Ishikawa (cell line): Measurements from ENCODE around the gene ATL3.

Experiments
- CEBPB ChIP-seq: IDR thresholded peaks from 2 replicates; pipeline ENCODE4 v1.6.1; 2012
- CREB1 ChIP-seq: IDR thresholded peaks from 2 replicates; pipeline ENCODE4 v1.6.1; 2012; ENCODE audit warnings: low read depth
- EGR1 ChIP-seq: IDR thresholded peaks from 2 replicates; pipeline ENCODE4 v1.6.1; 2012
- EP300 ChIP-seq: IDR thresholded peaks from 2 replicates; pipeline ENCODE4 v1.6.1; 2012; ENCODE audit warnings: borderline replicate concordance
- FOXM1 ChIP-seq: IDR thresholded peaks from 2 replicates; pipeline ENCODE4 v1.6.1; 2012; ENCODE audit warnings: low read depth, borderline replicate concordance
- MAX ChIP-seq: IDR thresholded peaks from 2 replicates; pipeline ENCODE4 v1.6.1; 2012
- NFIC ChIP-seq: IDR thresholded peaks from 2 replicates; pipeline ENCODE4 v1.6.1; 2012
- RAD21 ChIP-seq: IDR thresholded peaks from 2 replicates; pipeline ENCODE4 v1.6.1; 2012; ENCODE audit warnings: low read depth
- REST ChIP-seq: IDR thresholded peaks from 2 replicates; pipeline ENCODE4 v1.6.1; 2012; ENCODE audit warnings: low read depth, mild to moderate bottlenecking
- TAF1 ChIP-seq: IDR thresholded peaks from 2 replicates; pipeline ENCODE4 v1.6.1; 2012; ENCODE audit warnings: low read depth, mild to moderate bottlenecking
- TCF12 ChIP-seq: IDR thresholded peaks from 2 replicates; pipeline ENCODE4 v1.6.1; 2012; ENCODE audit warnings: low read depth
- TEAD4 ChIP-seq: IDR thresholded peaks from 2 replicates; pipeline ENCODE4 v1.6.1; 2012
- USF1 ChIP-seq: IDR thresholded peaks from 2 replicates; pipeline ENCODE4 v1.6.1; 2012
- YY1 ChIP-seq: IDR thresholded peaks from 2 replicates; pipeline ENCODE4 v1.6.1; 2012; ENCODE audit warnings: low read depth
- ZBTB7A ChIP-seq: IDR thresholded peaks from 2 replicates; pipeline ENCODE4 v1.6.1; 2012; ENCODE audit warnings: low read depth

The ATL3 gene

GRCh38 chr11:63671322-63672155, at the start of gene ATL3:
ATL3 (minus strand) TSS chr11:63671376; CDS start chr11:63671335, 41 bp downstream.
- TF ChIP-seq YY1: peak; percentile 49
- no peak for TF ChIP-seq EGR1
- peak; percentile 66 for TF ChIP-seq TEAD4
- no peak for TF ChIP-seq FOXM1
- TF ChIP-seq RAD21: no peak
- TF ChIP-seq NFIC: peak; percentile 60; the same call in 1 of the 2 replicates
- TF ChIP-seq EP300: no peak; the same call in 1 of the 2 replicates
- peak; percentile 100 for TF ChIP-seq MAX
- no peak for TF ChIP-seq REST
- TF ChIP-seq TCF12: peak; percentile 86
- no peak for TF ChIP-seq TAF1
- TF ChIP-seq USF1: peak; percentile 59
- no peak for TF ChIP-seq ZBTB7A
- TF ChIP-seq CEBPB: no peak
- no peak for TF ChIP-seq CREB1

- TF ChIP-seq TAF1 (no peak), ZBTB7A (no peak), YY1 (no peak), CEBPB (no peak), TEAD4 (no peak)
Measured at GRCh38 chr11:63720611-63721010, 49.4 kb upstream of the ATL3 start.

GRCh38 chr11:63719987-63720386, 48.8 kb upstream of the ATL3 start:
- no peak for TF ChIP-seq REST

- no peak for TF ChIP-seq TAF1
- TF ChIP-seq YY1: no peak
- no peak for TF ChIP-seq MAX
Measured at GRCh38 chr11:63719001-63719400, 47.8 kb upstream of the ATL3 start.

- TF ChIP-seq RAD21: no peak
- TF ChIP-seq TEAD4: no peak
- TF ChIP-seq CREB1: no peak
- no peak for TF ChIP-seq TCF12
- TF ChIP-seq MAX: no peak
- TF ChIP-seq FOXM1: no peak
- TF ChIP-seq TAF1: no peak
- no peak for TF ChIP-seq EP300
- TF ChIP-seq NFIC: no peak
Measured at GRCh38 chr11:63716046-63716445, 44.9 kb upstream of the ATL3 start.

GRCh38 chr11:63713766-63714165, 42.6 kb upstream of the ATL3 start:
- TF ChIP-seq EP300 (no peak), NFIC (no peak), YY1 (no peak), CREB1 (no peak), ZBTB7A (no peak), REST (no peak), MAX (no peak), FOXM1 (no peak), EGR1 (no peak), CEBPB (no peak), RAD21 (no peak), TAF1 (no peak), TCF12 (no peak), TEAD4 (no peak), USF1 (no peak)
